ENCODE results near the gene MDGA2. TPM values are rescaled to one million over a fixed set of nuclear protein-coding genes. Genes with fewer than 3 reads are reported as not detected.

Gene MDGA2
- total RNA-seq, 6 donors from 2014 or later, result 0.61 TPM; not detected in 5

DNA sequence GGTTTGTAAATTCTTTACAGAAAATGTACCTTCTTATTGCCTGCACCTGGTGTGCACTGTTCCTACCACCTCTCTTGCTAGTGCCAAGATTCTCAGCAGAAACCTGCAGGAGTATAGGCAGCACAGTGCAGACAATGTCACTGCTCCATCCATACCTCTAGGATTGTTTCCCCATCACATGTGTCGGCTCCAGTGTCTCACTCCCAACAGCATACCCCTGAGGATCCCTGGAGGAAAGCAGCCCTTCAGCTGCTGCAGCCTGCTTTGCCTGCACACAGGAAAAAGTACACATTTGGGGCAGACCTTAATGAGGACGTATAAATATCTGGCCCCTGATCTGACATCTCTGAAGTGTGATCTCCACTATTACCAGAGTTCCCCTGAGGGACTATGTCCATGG, 235.5 kb downstream of the MDGA2 start:
- Histone ChIP-seq H3K4me1 (no peaks in the 10 kb centered on the region), H3K9me3 (no peaks in the 10 kb centered on the region), H3K27me3 (no peaks in the 10 kb centered on the region), H3K27ac (no peak overlapping the region), H3K36me3 (no peaks in the 10 kb centered on the region), H3K4me3 (no peak overlapping the region)
- ATAC-seq (ENCODE audit: low FRiP score in 2 of 2), result no peak
- DNase-seq, result no peak
- TF ChIP-seq EP300 (IDR thresholded peaks at IDR 0.05) (no peak), POLR2A (IDR thresholded peaks at IDR 0.05) (no peak), CTCF (IDR thresholded peaks at IDR 0.05) (no peak), POLR2AphosphoS5 (IDR thresholded peaks at IDR 0.05) (no peak)
- 55 to 69% methylated on average over 2 of the region's 2 CpGs for WGBS, 2 donors

- ATAC-seq (ENCODE audit: low FRiP score in 2 of 2) (no peak), DNase-seq (no peak)
- no peaks in the 10 kb centered on the region for H3K27me3 ChIP-seq
- H3K36me3 ChIP-seq, result no peaks in the 10 kb centered on the region
- TF ChIP-seq POLR2A (IDR thresholded peaks at IDR 0.05), result no peak
- TF ChIP-seq POLR2AphosphoS5 (IDR thresholded peaks at IDR 0.05), result no peak
- no peak for TF ChIP-seq CTCF (IDR thresholded peaks at IDR 0.05)
- no peak for TF ChIP-seq EP300 (IDR thresholded peaks at IDR 0.05)
- WGBS, 2 donors, result 50 to 65% methylated on average over 1 of the region's 1 CpG
- H3K4me1 ChIP-seq, result no peaks in the 10 kb centered on the region
- no peak overlapping the region for H3K4me3 ChIP-seq
- H3K9me3 ChIP-seq, result no peaks in the 10 kb centered on the region
- no peak overlapping the region for H3K27ac ChIP-seq
Observed at GRCh38 chr14:47438650-47439140, 236.7 kb downstream of the MDGA2 start.

DNA sequence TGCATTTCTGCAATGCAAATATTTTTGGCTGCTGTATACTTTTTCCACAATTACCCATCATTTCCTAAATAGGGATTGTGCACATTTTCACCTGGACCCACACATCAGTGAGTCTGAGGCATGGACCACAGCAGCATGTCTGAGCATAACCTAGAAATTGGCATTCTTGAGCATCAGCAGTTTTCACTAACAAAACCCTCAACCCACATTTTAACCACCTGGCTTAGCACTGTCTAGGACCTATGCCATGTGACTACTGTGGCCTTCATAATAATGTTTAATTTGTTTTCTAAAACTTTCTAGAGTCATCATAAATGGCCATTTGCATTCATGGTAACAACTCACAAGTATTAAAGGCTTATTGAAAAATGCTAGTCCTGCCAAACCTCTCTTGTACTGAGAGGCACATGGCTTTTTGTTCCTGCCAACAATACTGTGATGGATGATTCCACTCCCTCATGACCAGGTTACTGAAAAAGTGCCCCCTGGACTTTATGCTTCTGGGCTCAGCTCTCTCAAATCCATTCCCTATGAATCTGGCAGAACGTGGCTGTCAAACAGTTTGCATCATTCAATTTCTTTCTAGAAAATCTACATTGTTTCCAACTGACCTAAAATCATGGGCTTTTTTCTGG, 240.0 kb downstream of the MDGA2 start:
- Histone ChIP-seq H3K27me3 (no peaks in the 10 kb centered on the region), H3K4me1 (no peaks in the 10 kb centered on the region), H3K36me3 (no peaks in the 10 kb centered on the region), H3K9me3 (no peaks in the 10 kb centered on the region), H3K4me3 (no peak overlapping the region), H3K27ac (no peak overlapping the region)
- ATAC-seq (ENCODE audit: low FRiP score in 2 of 2) (no peak), DNase-seq (no peak)
- WGBS, 2 donors, result 62 to 68% methylated on average over 1 of the region's 1 CpG
- TF ChIP-seq POLR2A (IDR thresholded peaks at IDR 0.05), result no peak

- 61 to 70% methylated on average over 2 of the region's 2 CpGs for WGBS, 2 donors
- H3K27ac ChIP-seq, result no peak overlapping the region
- H3K4me3 ChIP-seq, result no peak overlapping the region
- H3K4me1 ChIP-seq, result no peaks in the 10 kb centered on the region
- DNase-seq (no peak), ATAC-seq (ENCODE audit: low FRiP score in 2 of 2) (no peak)
- no peaks in the 10 kb centered on the region for H3K9me3 ChIP-seq
- TF ChIP-seq CTCF (IDR thresholded peaks at IDR 0.05) (no peak), POLR2A (IDR thresholded peaks at IDR 0.05) (no peak), POLR2AphosphoS5 (IDR thresholded peaks at IDR 0.05) (no peak), EP300 (IDR thresholded peaks at IDR 0.05) (no peak)
- H3K27me3 ChIP-seq, result no peaks in the 10 kb centered on the region
- no peaks in the 10 kb centered on the region for H3K36me3 ChIP-seq
Observed at GRCh38 chr14:47427629-47428028, 247.8 kb downstream of the MDGA2 start.

- Histone ChIP-seq H3K36me3 (no peaks in the 10 kb centered on the region), H3K27ac (no peak overlapping the region), H3K4me1 (no peaks in the 10 kb centered on the region), H3K4me3 (no peak overlapping the region), H3K9me3 (no peaks in the 10 kb centered on the region), H3K27me3 (no peaks in the 10 kb centered on the region)
- TF ChIP-seq POLR2AphosphoS5 (IDR thresholded peaks at IDR 0.05) (no peak), CTCF (IDR thresholded peaks at IDR 0.05) (no peak), POLR2A (IDR thresholded peaks at IDR 0.05) (no peak), EP300 (IDR thresholded peaks at IDR 0.05) (no peak)
- DNase-seq (no peak), ATAC-seq (ENCODE audit: low FRiP score in 2 of 2) (no peak)
- WGBS, 2 donors, result 51 to 61% methylated on average over 4 of the region's 4 CpGs
Observed at GRCh38 chr14:47425302-47425701, 250.1 kb downstream of the MDGA2 start.

Measured in upper lobe of left lung (tissue), 6 donors.